HG02642 (cell line): ENCODE results near the gene SRRM5.

ENCODE experiments used
- ATAC-seq: cut with Tn5 transposase; IDR thresholded peaks from one replicate; pipeline ENCODE4 v1.9.1; 2021; ENCODE audit warnings: mild to moderate bottlenecking; ENCODE audit not compliant: unreplicated experiment, poor library complexity

The SRRM5 gene

GRCh38 chr19:43660301-43660970, 48.5 kb downstream of the SRRM5 start:
- ATAC-seq, result no peak

DNA sequence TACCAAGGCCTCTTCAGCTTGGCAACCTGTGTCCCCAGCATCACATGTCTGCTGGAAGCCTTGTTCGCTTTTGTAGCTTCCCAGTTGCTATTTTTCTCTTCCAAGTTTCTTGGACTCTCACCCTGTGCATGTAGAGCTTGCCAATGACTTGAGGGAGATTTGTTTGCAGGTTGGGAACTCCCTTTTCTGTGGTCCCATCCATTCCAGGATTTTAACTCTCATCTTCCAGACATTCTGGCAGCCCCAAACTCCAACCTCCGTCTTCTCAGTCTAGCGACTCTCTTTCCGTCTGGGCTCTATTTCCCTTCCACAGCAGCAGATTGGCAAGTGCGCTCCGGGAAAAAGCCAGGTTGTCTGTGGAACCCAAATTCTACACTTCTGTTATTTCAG, 49.1 kb downstream of the SRRM5 start:
- ATAC-seq, result no peak

- ATAC-seq, result no peak
These were observed 50.6 kb downstream of the SRRM5 start for GRCh38 chr19:43662487-43662886.

- ATAC-seq, result no peak
These were observed 52.1 kb downstream of the SRRM5 start for GRCh38 chr19:43664018-43664417.
